Measurements from ENCODE around the gene HIC1.

The HIC1 gene

GRCh38 chr17:2082003-2082781 lies 27.3 kb downstream of the HIC1 start:
- DNase-seq = no peak

GRCh38 chr17:2083613-2084035 lies 28.7 kb downstream of the HIC1 start:
- DNase-seq = no peak

- DNase-seq = no peak
Observed at GRCh38 chr17:2084036-2084765, 29.3 kb downstream of the HIC1 start.

- DNase-seq = no peak
Observed at GRCh38 chr17:2084766-2085647, 30.1 kb downstream of the HIC1 start.

- DNase-seq = no peak
Observed at GRCh38 chr17:2085648-2085949, 30.7 kb downstream of the HIC1 start.

GRCh38 chr17:2086306-2086705 lies 31.4 kb downstream of the HIC1 start:
- no peak for DNase-seq

GRCh38 chr17:2087597-2088211 lies 32.8 kb downstream of the HIC1 start:
- no peak for DNase-seq

GRCh38 chr17:2089021-2089422 lies 34.1 kb downstream of the HIC1 start:
- DNase-seq = no peak

- DNase-seq = no peak
Observed at GRCh38 chr17:2090210-2090641, 35.3 kb downstream of the HIC1 start.

- DNase-seq = no peak
Observed at GRCh38 chr17:2090804-2091534, 36.1 kb downstream of the HIC1 start.

- no peak for DNase-seq
Observed at GRCh38 chr17:2092253-2092652, 37.4 kb downstream of the HIC1 start.

GRCh38 chr17:2093349-2093748 lies 38.4 kb downstream of the HIC1 start:
- no peak for DNase-seq

- DNase-seq = no peak
Observed at GRCh38 chr17:2094891-2095535, 40.1 kb downstream of the HIC1 start.

- DNase-seq = no peak
Observed at GRCh38 chr17:2095536-2095910, 40.6 kb downstream of the HIC1 start.

- DNase-seq = no peak
Observed at GRCh38 chr17:2101448-2102257, 46.8 kb downstream of the HIC1 start.

- DNase-seq = no peak
Observed at GRCh38 chr17:2102931-2103809, 48.3 kb downstream of the HIC1 start.

- DNase-seq = no peak
Observed at GRCh38 chr17:2105663-2106062, 50.8 kb downstream of the HIC1 start.

GRCh38 chr17:2106308-2106955 lies 51.5 kb downstream of the HIC1 start:
- DNase-seq = no peak

- DNase-seq = no peak
Observed at GRCh38 chr17:2107050-2107449, 52.1 kb downstream of the HIC1 start.

All from DMS 273 treated with DMSO at 0.1 percent for 48 hours (cell line).